WTC11 (cell line): Measurements from ENCODE around the gene WFS1.

Source experiments
- ELF4 ChIP-seq: sonication (generic); formaldehyde crosslinking; IDR thresholded peaks from 2 replicates; pipeline ENCODE4 v1.8.1; 2022; ENCODE audit warnings: low read depth, mild to moderate bottlenecking, moderate library complexity, missing genetic modification reagents
- EMX1 ChIP-seq: fragments of 250-450 bp; sonication (Bioruptor Pico); IDR thresholded peaks from 2 replicates; pipeline ENCODE4 v1.8.0; 2021; ENCODE audit warnings: mild to moderate bottlenecking
- FOXK1 ChIP-seq: sonication (generic); formaldehyde crosslinking; IDR thresholded peaks from 2 replicates; pipeline ENCODE4 v1.8.0; 2022; ENCODE audit warnings: mild to moderate bottlenecking, moderate library complexity, missing genetic modification reagents
- IRF1 ChIP-seq: sonication (generic); formaldehyde crosslinking; IDR thresholded peaks from 2 replicates; pipeline ENCODE4 v1.8.0; 2023; ENCODE audit warnings: missing genetic modification reagents
- MLX ChIP-seq: sonication (generic); formaldehyde crosslinking; IDR thresholded peaks from 2 replicates; pipeline ENCODE4 v1.8.1; 2023; ENCODE audit warnings: mild to moderate bottlenecking, missing genetic modification reagents, moderate library complexity
- ZNF263 ChIP-seq: sonication (generic); formaldehyde crosslinking; IDR thresholded peaks from 2 replicates; pipeline ENCODE4 v1.8.1; 2022; ENCODE audit warnings: low read depth, mild to moderate bottlenecking, moderate library complexity, missing genetic modification reagents
- TF ChIP-seq, protein P1 (sequence below): sonication (generic); formaldehyde crosslinking; IDR thresholded peaks from 2 replicates; pipeline ENCODE4 v1.8.0; 2022; ENCODE audit warnings: mild to moderate bottlenecking, missing genetic modification reagents
- TF ChIP-seq, protein P2 (sequence below): sonication (generic); formaldehyde crosslinking; IDR thresholded peaks from 2 replicates; pipeline ENCODE4 v1.8.1; 2023; ENCODE audit warnings: mild to moderate bottlenecking, missing genetic modification reagents
- TF ChIP-seq, protein P3 (sequence below): fragments of 200-600 bp; IDR thresholded peaks from 2 replicates; pipeline ENCODE4 v1.8.0; 2022; ENCODE audit warnings: antibody characterized with exemption
- TF ChIP-seq, protein P4 (sequence below): sonication (generic); formaldehyde crosslinking; IDR thresholded peaks from 2 replicates; pipeline ENCODE4 v1.8.1; 2022; ENCODE audit warnings: missing genetic modification reagents, borderline replicate concordance

DNA sequence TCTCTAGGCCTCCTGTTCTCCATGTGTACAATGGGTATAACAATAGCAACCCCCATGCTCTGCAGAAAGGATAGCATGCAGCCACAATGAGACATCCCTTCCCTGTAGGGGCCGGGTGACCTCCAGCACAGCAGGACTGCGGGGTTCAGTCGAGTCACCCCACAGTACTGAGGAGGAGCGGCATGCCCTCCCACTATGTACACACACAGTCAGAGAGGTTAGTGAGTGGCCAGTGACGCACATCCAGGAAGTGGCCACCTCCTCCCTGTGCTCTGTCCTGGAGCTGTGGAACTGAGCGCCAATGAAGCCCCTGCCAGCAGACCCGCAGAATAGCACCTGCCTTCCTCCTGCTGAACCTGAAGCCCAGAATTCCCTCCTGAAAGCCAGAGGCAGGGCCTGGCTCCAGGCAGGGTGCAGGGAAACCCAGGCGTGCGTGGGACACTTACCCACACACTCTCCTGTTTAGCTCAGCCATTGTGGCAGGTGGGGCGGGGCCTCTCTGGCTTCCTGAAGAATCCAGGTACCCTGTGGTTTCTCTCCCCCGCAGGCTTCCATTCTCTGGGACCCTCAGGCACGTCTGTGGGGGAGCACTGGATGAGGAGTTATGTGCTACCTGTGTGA is 50.0 kb downstream of the WFS1 start:
- TF ChIP-seq ZNF263 (CRISPR knock-in tag), result no peak
- no peak for TF ChIP-seq FOXK1
- TF ChIP-seq EMX1, result no peak
- TF ChIP-seq IRF1 (CRISPR knock-in tag), result no peak
- no peak for TF ChIP-seq MLX (CRISPR knock-in tag)
- no peak for TF ChIP-seq ELF4
- TF ChIP-seq, protein P1, sequence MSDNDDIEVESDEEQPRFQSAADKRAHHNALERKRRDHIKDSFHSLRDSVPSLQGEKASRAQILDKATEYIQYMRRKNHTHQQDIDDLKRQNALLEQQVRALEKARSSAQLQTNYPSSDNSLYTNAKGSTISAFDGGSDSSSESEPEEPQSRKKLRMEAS (CRISPR knock-in tag), result no peak
- TF ChIP-seq, protein P2, sequence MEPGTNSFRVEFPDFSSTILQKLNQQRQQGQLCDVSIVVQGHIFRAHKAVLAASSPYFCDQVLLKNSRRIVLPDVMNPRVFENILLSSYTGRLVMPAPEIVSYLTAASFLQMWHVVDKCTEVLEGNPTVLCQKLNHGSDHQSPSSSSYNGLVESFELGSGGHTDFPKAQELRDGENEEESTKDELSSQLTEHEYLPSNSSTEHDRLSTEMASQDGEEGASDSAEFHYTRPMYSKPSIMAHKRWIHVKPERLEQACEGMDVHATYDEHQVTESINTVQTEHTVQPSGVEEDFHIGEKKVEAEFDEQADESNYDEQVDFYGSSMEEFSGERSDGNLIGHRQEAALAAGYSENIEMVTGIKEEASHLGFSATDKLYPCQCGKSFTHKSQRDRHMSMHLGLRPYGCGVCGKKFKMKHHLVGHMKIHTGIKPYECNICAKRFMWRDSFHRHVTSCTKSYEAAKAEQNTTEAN (CRISPR knock-in tag), result no peak
- TF ChIP-seq, protein P3, sequence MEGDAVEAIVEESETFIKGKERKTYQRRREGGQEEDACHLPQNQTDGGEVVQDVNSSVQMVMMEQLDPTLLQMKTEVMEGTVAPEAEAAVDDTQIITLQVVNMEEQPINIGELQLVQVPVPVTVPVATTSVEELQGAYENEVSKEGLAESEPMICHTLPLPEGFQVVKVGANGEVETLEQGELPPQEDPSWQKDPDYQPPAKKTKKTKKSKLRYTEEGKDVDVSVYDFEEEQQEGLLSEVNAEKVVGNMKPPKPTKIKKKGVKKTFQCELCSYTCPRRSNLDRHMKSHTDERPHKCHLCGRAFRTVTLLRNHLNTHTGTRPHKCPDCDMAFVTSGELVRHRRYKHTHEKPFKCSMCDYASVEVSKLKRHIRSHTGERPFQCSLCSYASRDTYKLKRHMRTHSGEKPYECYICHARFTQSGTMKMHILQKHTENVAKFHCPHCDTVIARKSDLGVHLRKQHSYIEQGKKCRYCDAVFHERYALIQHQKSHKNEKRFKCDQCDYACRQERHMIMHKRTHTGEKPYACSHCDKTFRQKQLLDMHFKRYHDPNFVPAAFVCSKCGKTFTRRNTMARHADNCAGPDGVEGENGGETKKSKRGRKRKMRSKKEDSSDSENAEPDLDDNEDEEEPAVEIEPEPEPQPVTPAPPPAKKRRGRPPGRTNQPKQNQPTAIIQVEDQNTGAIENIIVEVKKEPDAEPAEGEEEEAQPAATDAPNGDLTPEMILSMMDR, result no peak
- TF ChIP-seq, protein P4, sequence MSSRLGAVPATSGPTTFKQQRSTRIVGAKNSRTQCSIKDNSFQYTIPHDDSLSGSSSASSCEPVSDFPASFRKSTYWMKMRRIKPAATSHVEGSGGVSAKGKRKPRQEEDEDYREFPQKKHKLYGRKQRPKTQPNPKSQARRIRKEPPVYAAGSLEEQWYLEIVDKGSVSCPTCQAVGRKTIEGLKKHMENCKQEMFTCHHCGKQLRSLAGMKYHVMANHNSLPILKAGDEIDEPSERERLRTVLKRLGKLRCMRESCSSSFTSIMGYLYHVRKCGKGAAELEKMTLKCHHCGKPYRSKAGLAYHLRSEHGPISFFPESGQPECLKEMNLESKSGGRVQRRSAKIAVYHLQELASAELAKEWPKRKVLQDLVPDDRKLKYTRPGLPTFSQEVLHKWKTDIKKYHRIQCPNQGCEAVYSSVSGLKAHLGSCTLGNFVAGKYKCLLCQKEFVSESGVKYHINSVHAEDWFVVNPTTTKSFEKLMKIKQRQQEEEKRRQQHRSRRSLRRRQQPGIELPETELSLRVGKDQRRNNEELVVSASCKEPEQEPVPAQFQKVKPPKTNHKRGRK (CRISPR knock-in tag), result no peak
